ENCODE results near the gene ZNF385D. TPM values are rescaled to one million over a fixed set of nuclear protein-coding genes. Genes with fewer than 3 reads are reported as not detected.
A peak's percentile ranks its signal among the peaks of the same experiment; 100 is the strongest.

The ZNF385D gene
- total RNA-seq, 1 donor from 2014 or later: 32.0 TPM

- H3K27ac ChIP-seq: peak overlapping the region; percentile 71 to 82
- H3K36me3 ChIP-seq: no peaks in the 10 kb centered on the region
- peak in 1 of 2 donors; percentile 67 for DNase-seq (ENCODE audit: low spot score in 2 of 2)
- H3K27me3 ChIP-seq: no peaks in the 10 kb centered on the region
- no peaks in the 10 kb centered on the region for H3K9me3 ChIP-seq
- H3K4me1 ChIP-seq: peaks cover 0 to 39% of the 10 kb centered on the region in 2 donors
- no peak for TF ChIP-seq CTCF (IDR thresholded peaks at IDR 0.05)
- intact Hi-C loops (cut with DNase I): loop anchor here (10.0 kb wide), 2 partner anchors 71 to 1471 kb away; no protein-coding TSS in a partner anchor
- no peak overlapping the region for H3K4me3 ChIP-seq
Observed at GRCh38 chr3:21785765-21786437, 34.9 kb upstream of the ZNF385D start.

DNA sequence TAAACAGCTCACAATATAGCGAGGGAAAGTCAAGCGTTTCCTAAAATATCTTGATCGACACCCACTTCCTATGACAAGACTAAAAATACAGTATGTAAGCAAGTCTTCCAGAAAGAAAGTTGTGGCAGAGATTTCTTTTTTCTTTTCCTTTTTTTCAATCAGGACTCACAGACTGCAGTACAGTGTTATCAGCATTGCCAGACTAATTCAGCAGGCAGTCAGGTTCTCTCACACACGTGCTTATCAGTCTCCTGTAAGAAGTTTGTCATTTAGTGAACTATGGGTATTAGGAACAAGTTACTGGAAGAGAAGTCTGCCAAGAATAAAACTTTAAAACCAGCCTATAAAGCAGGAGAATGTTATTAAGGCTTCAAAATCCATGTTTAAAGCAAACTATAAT lies 32.8 kb upstream of the ZNF385D start:
- no peak overlapping the region for H3K4me3 ChIP-seq
- H3K9me3 ChIP-seq: no peaks in the 10 kb centered on the region
- no peaks in the 10 kb centered on the region for H3K36me3 ChIP-seq
- no peak for DNase-seq (ENCODE audit: low spot score in 2 of 2)
- no peaks in the 10 kb centered on the region for H3K27me3 ChIP-seq
- H3K4me1 ChIP-seq: peaks cover 0 to 55% of the 10 kb centered on the region in 2 donors
- TF ChIP-seq CTCF (IDR thresholded peaks at IDR 0.05): no peak
- H3K27ac ChIP-seq: peak overlapping the region; percentile 75 to 84
- intact Hi-C loops (cut with DNase I): loop anchor here (10.0 kb wide), 2 partner anchors 69 to 1469 kb away; no protein-coding TSS in a partner anchor

- Histone ChIP-seq H3K4me3 (no peak overlapping the region), H3K27ac (peak overlapping the region; percentile 75 to 84)
- intact Hi-C loops (cut with DNase I): loop anchor here (10.0 kb wide), 2 partner anchors 67 to 1467 kb away; no protein-coding TSS in a partner anchor
Observed at GRCh38 chr3:21781355-21781754, 30.3 kb upstream of the ZNF385D start.

DNA sequence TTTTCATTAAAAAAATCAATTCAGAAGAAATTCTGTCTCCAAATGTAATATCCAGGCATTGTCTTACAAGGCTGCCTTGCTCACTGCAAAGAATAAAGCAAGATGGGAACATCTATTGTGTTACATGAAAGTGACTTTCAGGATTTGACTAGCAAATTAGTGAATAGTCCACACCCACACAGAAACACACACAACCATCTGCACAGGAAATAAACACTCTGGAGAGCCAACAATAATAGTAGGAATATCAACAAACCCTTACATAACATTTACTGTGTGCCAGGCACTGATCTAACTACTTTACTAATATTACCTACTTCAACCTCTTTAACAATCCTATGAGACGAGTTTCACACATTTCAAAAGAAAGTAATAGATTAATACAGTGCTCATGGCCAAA lies 28.9 kb upstream of the ZNF385D start:
- Histone ChIP-seq H3K4me3 (no peak overlapping the region), H3K4me1 (peaks cover 0 to 53% of the 10 kb centered on the region in 2 donors)

More at GRCh38 chr3:21781355-21781754, 30.3 kb upstream of the ZNF385D start:
- Histone ChIP-seq H3K36me3 (no peaks in the 10 kb centered on the region), H3K9me3 (no peaks in the 10 kb centered on the region), H3K27me3 (no peaks in the 10 kb centered on the region), H3K4me1 (peaks cover 0 to 60% of the 10 kb centered on the region in 2 donors)
- DNase-seq (ENCODE audit: low spot score in 2 of 2): no peak
- no peak for TF ChIP-seq CTCF (IDR thresholded peaks at IDR 0.05)

GRCh38 chr3:21778715-21779114 lies 27.7 kb upstream of the ZNF385D start:
- DNase-seq (ENCODE audit: low spot score in 2 of 2): no peak
- H3K36me3 ChIP-seq: no peaks in the 10 kb centered on the region
- peaks cover 0 to 3% of the 10 kb centered on the region in 2 donors for H3K9me3 ChIP-seq
- no peak overlapping the region for H3K4me3 ChIP-seq
- peaks cover 0 to 48% of the 10 kb centered on the region in 2 donors for H3K4me1 ChIP-seq
- intact Hi-C loops (cut with DNase I): no loop called here
- no peaks in the 10 kb centered on the region for H3K27me3 ChIP-seq
- H3K27ac ChIP-seq: peak overlapping the region; percentile 75 to 84
- TF ChIP-seq CTCF (IDR thresholded peaks at IDR 0.05): no peak

More for the DNA sequence above, 28.9 kb upstream of the ZNF385D start:
- intact Hi-C loops (cut with DNase I): loop anchor here (10.0 kb wide), 2 partner anchors 65 to 1465 kb away; no protein-coding TSS in a partner anchor
- no peak for DNase-seq (ENCODE audit: low spot score in 2 of 2)
- no peaks in the 10 kb centered on the region for H3K27me3 ChIP-seq
- H3K9me3 ChIP-seq: no peaks in the 10 kb centered on the region
- TF ChIP-seq CTCF (IDR thresholded peaks at IDR 0.05): no peak
- H3K27ac ChIP-seq: peak overlapping the region; percentile 75 to 84
- no peaks in the 10 kb centered on the region for H3K36me3 ChIP-seq
